GM18511 (cell line): Measurements from ENCODE around the gene SIPA1L2.
A peak's percentile ranks its signal among the peaks of the same experiment; 100 is the strongest.

ENCODE experiments used
- ATAC-seq: cut with Tn5 transposase; IDR thresholded peaks from one replicate; pipeline ENCODE4 v1.9.1; 2021; ENCODE audit warnings: mild to moderate bottlenecking, moderate library complexity; ENCODE audit not compliant: unreplicated experiment

The SIPA1L2 gene

GRCh38 chr1:232630047-232630893, at the start of gene SIPA1L2:
Gene SIPA1L2, minus strand, starts transcription at chr1:232630133. Its CDS starts 114,794 bp downstream, at chr1:232515339.
- peak; percentile 96 for ATAC-seq

- ATAC-seq, result no peak
Observed at GRCh38 chr1:232678185-232678886, 48.4 kb upstream of the SIPA1L2 start.

- no peak for ATAC-seq
Observed at GRCh38 chr1:232676307-232676706, 46.4 kb upstream of the SIPA1L2 start.

- no peak for ATAC-seq
Observed at GRCh38 chr1:232675898-232676297, 46.0 kb upstream of the SIPA1L2 start.

GRCh38 chr1:232675260-232675659, 45.3 kb upstream of the SIPA1L2 start:
- ATAC-seq, result no peak

- no peak for ATAC-seq
Observed at GRCh38 chr1:232673256-232673655, 43.3 kb upstream of the SIPA1L2 start.

- ATAC-seq, result no peak
Observed at GRCh38 chr1:232669981-232670747, 40.2 kb upstream of the SIPA1L2 start.

GRCh38 chr1:232667778-232668165, 37.8 kb upstream of the SIPA1L2 start:
- no peak for ATAC-seq

GRCh38 chr1:232667094-232667777, 37.3 kb upstream of the SIPA1L2 start:
- ATAC-seq, result no peak

GRCh38 chr1:232664844-232665777, 35.2 kb upstream of the SIPA1L2 start:
- no peak for ATAC-seq

- ATAC-seq, result no peak
Observed at GRCh38 chr1:232662910-232663309, 33.0 kb upstream of the SIPA1L2 start.

- ATAC-seq, result no peak
Observed at GRCh38 chr1:232658386-232658785, 28.5 kb upstream of the SIPA1L2 start.

- no peak for ATAC-seq
Observed at GRCh38 chr1:232657426-232658005, 27.6 kb upstream of the SIPA1L2 start.

GRCh38 chr1:232655746-232656085, 25.8 kb upstream of the SIPA1L2 start:
- ATAC-seq, result peak; percentile 21

GRCh38 chr1:232655028-232655745, 25.3 kb upstream of the SIPA1L2 start:
- peak; percentile 96 for ATAC-seq

- no peak for ATAC-seq
Observed at GRCh38 chr1:232653789-232654188, 23.9 kb upstream of the SIPA1L2 start.

- no peak for ATAC-seq
Observed at GRCh38 chr1:232650845-232651244, 20.9 kb upstream of the SIPA1L2 start.

- no peak for ATAC-seq
Observed at GRCh38 chr1:232650418-232650817, 20.5 kb upstream of the SIPA1L2 start.

- ATAC-seq, result no peak
Observed at GRCh38 chr1:232648316-232648715, 18.4 kb upstream of the SIPA1L2 start.
